ENCODE data around the gene WFDC8.

Gene WFDC8

GRCh38 chr20:45547206-45547770 is 31.8 kb downstream of the WFDC8 start, which contains the start of gene EPPIN:
Gene EPPIN, minus strand, starts transcription at chr20:45547401. Its CDS starts 44 bp downstream, at chr20:45547357.
- DNase-seq = no peak

DNA sequence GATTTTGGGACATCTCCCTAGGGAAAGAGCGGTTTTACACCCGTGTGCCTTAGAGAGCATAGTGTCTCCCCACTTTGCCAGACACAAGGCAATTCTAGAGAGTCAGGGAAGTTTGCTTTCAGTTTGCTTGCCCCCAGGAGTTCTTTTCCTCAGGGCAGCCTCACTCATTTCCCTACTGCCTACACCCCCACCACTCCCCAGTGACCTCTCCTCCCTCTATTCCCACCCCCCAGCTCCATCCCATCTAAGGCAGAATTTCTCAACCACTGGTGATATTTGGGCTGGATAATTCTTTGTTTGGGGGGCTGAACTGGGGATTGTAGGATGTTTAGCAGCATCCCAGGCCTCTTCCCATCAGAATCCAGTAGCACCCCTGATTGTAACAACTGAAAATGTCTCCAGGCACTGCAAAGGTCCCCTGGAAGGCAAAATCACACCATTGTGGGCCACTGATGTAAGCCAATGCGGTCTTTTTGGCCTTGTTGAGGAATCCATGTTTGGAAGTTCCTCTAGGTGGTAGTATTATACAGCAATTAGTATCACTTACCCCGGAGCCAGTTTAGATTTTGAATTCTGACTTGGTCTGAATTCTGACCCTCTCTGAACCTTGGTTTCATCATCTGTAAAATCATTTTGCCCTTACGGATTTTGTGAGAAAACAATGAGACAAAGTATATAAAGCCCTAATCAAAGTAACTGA is 33.2 kb downstream of the WFDC8 start:
- no peak for DNase-seq

- no peak for DNase-seq
These were observed 33.7 kb downstream of the WFDC8 start for GRCh38 chr20:45545351-45545750.

GRCh38 chr20:45539382-45539781 is 39.7 kb downstream of the WFDC8 start, which contains the start of gene WFDC6:
Gene WFDC6, minus strand, starts transcription at chr20:45539482. Its CDS starts 75 bp downstream, at chr20:45539407.
- DNase-seq = no peak

GRCh38 chr20:45538209-45538799 is 40.8 kb downstream of the WFDC8 start:
- no peak for DNase-seq

- no peak for DNase-seq
These were observed 51.8 kb downstream of the WFDC8 start for GRCh38 chr20:45527294-45527693.

- no peak for DNase-seq
These were observed 55.3 kb downstream of the WFDC8 start for GRCh38 chr20:45523821-45524220.

DNA sequence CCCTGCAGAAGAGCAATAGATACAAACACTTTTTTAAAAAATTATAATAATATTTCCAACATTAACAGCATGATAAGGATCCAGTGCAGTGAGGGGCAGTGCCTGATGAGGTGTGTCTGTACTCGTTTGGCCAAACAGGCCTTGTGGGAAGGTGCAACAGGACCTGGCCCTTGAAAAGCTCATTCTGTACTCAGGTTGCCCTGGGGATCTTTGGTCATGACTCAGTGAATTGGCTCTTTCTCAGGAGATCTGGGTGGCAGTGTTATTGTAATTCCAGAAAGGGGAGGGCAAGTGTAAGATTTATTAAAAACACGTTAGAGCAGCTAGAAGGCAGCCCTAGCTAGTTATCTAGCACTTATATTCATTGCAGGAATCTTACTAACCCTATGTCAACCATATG is 60.8 kb downstream of the WFDC8 start:
- DNase-seq = no peak

GRCh38 chr20:45515147-45515913 is 63.8 kb downstream of the WFDC8 start, which contains the start of gene SPINT3:
Gene SPINT3, minus strand, starts transcription at chr20:45515622. Its CDS starts 14 bp downstream, at chr20:45515608.
- DNase-seq = no peak

- DNase-seq = no peak
These were observed 68.7 kb downstream of the WFDC8 start for GRCh38 chr20:45510242-45510862.

GRCh38 chr20:45509091-45509490 is 70.0 kb downstream of the WFDC8 start:
- no peak for DNase-seq

- no peak for DNase-seq
These were observed 70.8 kb downstream of the WFDC8 start for GRCh38 chr20:45508068-45508886.

- no peak for DNase-seq
These were observed 71.9 kb downstream of the WFDC8 start for GRCh38 chr20:45507011-45507820.

DNA sequence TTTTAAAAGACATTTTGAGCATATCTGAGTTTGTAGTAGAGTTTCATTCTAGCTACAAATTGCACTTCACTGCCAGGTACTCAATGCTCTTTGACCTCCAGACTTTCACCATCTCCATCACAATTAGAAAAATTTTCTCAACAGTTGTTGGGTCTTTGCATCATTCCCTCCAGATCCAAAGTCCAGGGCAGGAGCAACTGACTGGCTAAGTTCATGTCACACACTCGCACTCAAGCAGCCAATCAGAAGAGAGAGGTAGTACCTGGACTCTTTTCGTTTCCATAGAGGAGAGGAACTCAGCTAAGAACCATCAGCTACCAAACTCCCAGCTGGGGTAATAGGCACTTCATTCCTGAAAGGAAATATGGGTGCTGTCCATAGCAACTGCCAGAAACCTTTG is 72.7 kb downstream of the WFDC8 start:
- DNase-seq = no peak

GRCh38 chr20:45503403-45503802 is 75.7 kb downstream of the WFDC8 start:
- no peak for DNase-seq

- DNase-seq = no peak
These were observed 76.5 kb downstream of the WFDC8 start for GRCh38 chr20:45502561-45502960.
